Smooth muscle cell of the brain vasculature (primary cell): ENCODE data around the gene CPZ.
"Not testable (repeated sequence)": the region's sequence is repeated elsewhere in the genome, so short reads cannot be mapped to it uniquely, and the experiment has no call there.

Source experiments
- DNase-seq: peaks from one replicate; pipeline ENCODE4 v3.0.0-alpha.2; 2012; ENCODE audit warnings: low read depth, low spot score

The CPZ gene

DNA sequence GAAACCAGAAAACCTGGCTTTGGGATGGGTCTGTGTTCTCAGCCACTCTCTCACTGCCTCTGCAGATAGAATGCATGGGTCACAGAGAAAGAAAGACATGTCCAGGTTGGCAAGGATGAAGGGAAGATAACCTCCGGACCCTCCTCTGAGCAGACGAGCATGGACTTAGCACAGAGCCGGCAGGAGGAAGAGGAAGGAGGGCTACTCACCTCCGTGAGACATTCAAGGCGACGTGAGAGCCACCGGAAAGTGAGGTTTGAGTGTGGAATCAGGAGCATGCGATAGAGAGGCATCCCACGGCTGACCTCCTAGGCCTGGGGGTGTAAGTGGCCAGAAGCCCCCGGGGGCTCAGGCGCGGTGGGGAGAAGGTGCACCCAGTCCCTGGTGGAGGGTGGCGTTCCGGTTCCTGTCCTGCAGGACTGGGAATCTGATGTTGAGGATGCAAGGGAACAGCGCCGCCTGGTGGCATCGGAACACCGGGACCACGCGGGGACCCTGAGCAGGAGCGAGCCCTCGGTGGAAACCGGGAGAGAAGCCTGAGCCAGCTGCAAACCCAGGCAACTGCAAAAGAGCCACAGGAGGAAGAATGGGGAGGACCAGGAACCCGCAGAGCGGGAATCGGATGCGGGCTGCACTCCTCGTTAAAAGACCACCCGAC, 43.5 kb downstream of the CPZ start:
- not testable (repeated sequence) for DNase-seq

- no peak for DNase-seq
Measured at GRCh38 chr4:8637456-8637984, 45.0 kb downstream of the CPZ start.

DNA sequence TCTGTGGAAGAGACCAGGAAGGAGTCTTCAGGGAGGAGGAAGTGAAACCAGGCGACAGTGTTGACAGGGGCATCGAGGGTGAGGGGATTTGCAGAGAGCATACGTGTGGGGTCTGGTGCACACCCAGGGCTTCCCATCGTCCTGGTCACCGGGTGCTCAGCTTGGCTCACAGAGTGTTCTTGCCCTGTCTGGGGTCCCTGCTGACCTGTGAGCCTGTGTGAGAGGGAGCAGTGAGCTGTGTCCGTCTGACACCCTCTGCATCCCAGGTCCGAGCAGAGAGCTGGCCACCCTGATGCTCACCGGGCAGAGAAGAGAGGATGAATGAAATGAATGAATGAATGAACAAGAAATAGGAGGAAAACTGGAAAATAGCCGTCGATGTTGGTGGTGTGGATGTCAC, 46.5 kb downstream of the CPZ start:
- DNase-seq = no peak

DNA sequence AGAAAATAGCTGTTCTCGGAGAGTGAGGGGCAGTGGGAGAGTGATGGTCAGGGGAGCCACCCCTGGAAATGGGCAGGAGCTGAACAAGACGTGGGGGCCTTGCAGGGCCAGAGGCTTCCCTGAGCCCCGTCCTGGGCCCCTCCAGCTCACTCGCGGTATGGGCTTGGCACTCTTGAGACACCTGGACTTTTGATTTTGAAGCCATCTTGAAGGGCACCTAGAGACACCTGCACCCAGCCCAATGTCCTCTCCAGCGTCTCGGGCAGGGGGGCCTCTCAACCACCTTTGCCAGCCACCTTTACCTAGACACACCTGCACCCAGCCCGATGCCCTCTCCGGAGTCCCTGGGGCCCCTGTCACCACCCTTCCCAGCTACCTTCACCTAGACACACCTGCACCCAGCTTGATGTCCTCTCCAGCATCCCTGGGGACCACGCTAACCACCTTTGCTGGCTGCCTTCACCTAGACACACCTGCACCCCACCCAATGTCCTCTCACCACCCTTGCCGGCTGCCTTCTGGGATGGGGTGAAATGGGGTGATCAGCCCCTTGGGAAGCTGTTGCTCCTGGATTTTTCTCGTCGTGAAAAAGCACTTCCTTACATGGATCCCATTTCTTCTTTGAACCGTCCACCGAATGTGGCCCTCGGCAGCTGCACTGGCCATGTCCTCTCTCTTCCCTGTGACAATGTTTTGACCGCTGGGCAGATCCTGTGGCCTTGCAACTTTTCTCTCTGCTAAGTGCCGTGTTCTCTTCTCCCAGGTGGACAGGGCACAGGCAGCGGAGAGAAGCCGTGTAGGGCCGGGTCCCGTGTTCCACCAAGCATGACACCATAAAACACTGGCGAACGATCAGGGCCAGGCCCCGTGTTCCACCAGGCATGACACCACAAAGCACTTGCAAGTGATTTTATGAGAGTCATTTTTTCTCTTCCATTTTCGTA, 47.5 kb downstream of the CPZ start:
- no peak for DNase-seq

GRCh38 chr4:8640816-8641215, 48.3 kb downstream of the CPZ start:
- DNase-seq = no peak

GRCh38 chr4:8641256-8641655, 48.7 kb downstream of the CPZ start:
- no peak for DNase-seq

DNA sequence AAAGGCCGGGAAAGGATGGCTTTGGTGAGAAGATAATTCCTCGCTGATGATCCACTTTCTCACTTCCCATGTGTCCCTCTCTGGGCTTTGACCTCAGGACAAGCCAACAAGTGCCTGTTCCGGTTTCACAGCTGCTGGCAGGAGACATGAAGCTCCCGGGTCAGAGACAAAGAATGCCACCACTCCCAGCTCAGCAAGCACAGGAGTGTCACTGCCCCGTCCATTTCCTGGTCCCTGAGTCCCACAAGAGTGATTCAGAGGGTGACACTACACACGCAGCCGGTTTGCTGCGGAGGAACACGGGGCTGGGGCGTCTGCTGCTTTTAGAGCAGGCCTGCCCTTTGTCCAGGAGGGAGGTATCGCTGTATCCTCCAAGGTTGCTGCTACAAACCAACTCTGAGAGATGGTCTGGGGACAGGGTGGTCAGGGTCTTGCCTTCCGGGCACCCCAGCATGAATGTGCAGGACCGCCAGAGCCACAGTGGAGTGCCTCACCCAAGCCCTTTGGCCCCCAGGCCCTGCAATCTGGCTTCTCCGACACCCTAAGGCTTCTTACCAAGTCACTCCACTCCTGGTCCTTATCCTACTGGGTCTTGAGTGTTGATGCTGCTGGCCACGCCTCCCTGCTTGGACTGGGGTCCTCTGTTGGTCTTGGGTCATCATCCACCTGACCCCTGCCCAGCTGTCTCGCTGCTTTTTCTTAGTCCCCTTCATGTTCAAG, 49.5 kb downstream of the CPZ start:
- no peak for DNase-seq

GRCh38 chr4:8642651-8643321, 50.2 kb downstream of the CPZ start:
- no peak for DNase-seq

DNA sequence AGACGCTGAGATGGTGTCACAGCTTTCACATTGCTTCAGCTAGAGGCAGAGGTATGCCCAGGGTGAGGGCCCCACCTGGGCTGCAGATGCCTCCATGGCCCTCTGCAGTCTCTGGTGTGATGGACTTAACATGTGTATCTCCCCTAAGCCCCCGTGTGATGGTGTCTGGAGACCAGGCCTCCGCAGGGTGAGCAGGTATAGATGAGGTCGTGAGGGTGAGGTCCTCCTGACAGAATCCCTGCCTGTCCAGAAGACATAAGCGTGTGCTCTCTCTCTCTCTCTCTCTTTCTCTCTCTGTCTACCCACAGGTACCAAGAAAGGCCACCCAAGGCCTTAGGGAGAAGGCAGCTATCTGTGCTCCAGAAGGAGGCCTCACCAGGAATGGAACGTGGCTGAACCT, 50.9 kb downstream of the CPZ start:
- DNase-seq = no peak

DNA sequence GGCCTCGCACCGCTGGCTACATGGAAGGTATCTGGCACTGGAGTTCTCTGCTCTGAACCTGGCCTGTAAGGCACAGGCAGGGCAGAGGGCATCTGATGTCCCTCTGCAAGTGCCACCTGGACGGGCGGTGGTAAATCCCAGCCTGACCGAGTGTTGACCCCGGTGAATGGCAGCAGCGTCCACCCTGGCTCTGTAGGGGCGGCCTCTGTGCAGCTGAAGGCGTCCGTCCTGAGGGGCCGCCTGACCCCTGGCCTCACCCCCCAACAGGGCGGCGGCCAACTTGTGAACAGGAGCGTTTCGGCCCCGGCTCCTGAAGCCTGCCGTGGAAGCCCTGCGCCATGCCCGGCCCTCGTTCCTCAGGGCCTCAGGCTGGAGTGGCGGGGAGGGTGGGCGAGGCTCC, 51.4 kb downstream of the CPZ start:
- DNase-seq = no peak

- DNase-seq = no peak
Measured at GRCh38 chr4:8644461-8644891, 51.9 kb downstream of the CPZ start.

GRCh38 chr4:8644966-8645752, 52.6 kb downstream of the CPZ start:
- no peak for DNase-seq

DNA sequence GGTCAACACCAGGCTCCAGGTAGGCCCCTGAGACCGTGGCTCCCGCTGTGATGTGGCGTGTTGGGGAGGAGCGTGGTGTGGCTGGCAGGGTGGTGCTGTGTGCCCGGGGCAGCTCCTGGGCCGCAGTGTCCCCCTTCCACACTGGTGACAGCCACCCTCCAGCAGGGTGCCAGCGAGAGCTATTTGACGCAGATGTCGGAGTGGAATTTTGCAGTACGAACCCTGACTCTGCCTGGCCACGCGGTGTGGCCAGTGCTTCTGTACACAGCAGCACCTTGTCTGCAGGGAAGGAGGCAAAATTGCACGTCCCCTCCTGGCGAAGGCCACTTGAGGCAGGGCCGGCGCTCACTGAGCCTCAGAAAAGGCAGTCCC, 53.2 kb downstream of the CPZ start:
- DNase-seq = no peak

- no peak for DNase-seq
Measured at GRCh38 chr4:8646296-8647093, 53.9 kb downstream of the CPZ start.

DNA sequence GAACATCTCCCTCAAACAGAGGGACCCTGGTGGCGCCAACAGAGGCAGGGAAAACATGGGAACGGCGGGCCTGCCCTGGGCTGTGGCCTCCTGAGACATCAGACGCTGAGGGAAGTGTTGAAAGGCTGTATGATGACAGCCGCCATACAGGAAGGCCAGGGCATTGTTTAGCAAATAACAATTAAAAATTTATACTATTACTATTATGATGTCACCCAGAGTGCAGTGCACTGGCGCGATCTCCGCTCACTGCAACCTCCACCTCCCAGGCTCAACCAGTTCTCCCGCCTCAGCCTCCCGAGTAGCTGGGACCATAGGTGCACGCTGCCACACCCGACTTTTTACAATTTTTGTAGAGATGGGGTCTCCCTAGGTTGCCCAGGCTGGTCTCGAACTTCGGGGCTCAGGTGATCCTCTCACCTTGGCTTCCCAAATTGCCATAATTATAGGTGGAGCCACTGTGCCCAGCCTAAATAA, 54.6 kb downstream of the CPZ start:
- DNase-seq = no peak

DNA sequence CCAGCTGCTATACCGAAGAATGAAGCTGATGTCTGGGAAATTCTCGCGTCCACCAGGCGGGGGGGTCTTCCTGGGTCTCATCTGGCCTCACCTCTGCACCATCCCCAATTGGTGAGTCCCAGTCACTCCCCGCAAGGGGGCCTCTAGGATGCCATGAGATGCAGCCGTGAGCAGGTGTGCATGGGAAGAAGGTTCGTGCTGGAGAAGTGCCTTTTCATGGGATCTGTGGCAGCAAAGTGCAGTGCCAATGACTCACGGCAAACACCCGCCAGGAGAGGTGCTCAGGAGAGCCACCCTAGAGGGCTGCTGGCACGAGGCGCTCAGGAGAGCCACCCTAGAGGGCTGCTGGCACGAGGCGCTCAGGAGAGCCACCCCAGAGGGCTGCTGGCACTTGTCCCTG, 55.1 kb downstream of the CPZ start:
- no peak for DNase-seq

- no peak for DNase-seq
Measured at GRCh38 chr4:8648296-8648695, 55.7 kb downstream of the CPZ start.

GRCh38 chr4:8648816-8649630, 56.5 kb downstream of the CPZ start:
- DNase-seq = no peak
